H1 (cell line): ENCODE measurements around the gene RNF126. TPM values are rescaled to one million over a fixed set of nuclear protein-coding genes. Genes with fewer than 3 reads are reported as not detected.
"Not testable (repeated sequence)": the region's sequence is repeated elsewhere in the genome, so short reads cannot be mapped to it uniquely, and the experiment has no call there.

ENCODE experiments used
- CTCF ChIA-PET: fragments of 300-600 bp; sonication (Branson Sonifier 250); formaldehyde crosslinking; loops from one replicate; lab custom pipeline; 2021; ENCODE audit not compliant: partially characterized antibody; lab: Charles Lee
- POLR2A ChIA-PET: fragments of 300-600 bp; sonication (Branson Sonifier 250); formaldehyde crosslinking; loops from one replicate; lab custom pipeline; 2021; ENCODE audit warnings: inconsistent platforms; ENCODE audit not compliant: partially characterized antibody; lab: Charles Lee
- DNase-seq, 2 experiments: peaks; one replicate each; pipeline versions ENCODE4 v3.0.0 to v3.0.0-alpha.2; 2010 to 2022; ENCODE audit warnings: low spot score in 2 of 2, low read depth in 1 of 2, mixed read lengths in 1 of 2
- FAIRE-seq: peaks from 2 replicates; lab custom pipeline; 2011; peaks lifted over from hg19 to GRCh38; lab: Jason Lieb, UNC
- H2AFZ ChIP-seq: 2 replicates; pipeline ENCODE4 v1.8.1; 2012; ENCODE audit warnings: low read length, inconsistent platforms
- H2AK5ac ChIP-seq: 2 replicates; pipeline ENCODE4 v1.6.1; 2013; ENCODE audit warnings: low read depth, low read length
- H2BK120ac ChIP-seq: replicated peaks from 2 replicates; pipeline ENCODE3; 2013; ENCODE audit warnings: low read depth, low read length, inconsistent platforms
- H2BK12ac ChIP-seq: 2 replicates; pipeline ENCODE4 v1.6.1; 2013; ENCODE audit warnings: low read depth, low read length
- H2BK15ac ChIP-seq: 2 replicates; pipeline ENCODE4 v1.6.1; 2013; ENCODE audit warnings: low read length
- H2BK20ac ChIP-seq: 2 replicates; pipeline ENCODE4 v1.6.1; 2013; ENCODE audit warnings: low read length
- H2BK5ac ChIP-seq: 2 replicates; pipeline ENCODE4 v1.6.1; 2013; ENCODE audit warnings: low read depth, low read length
- H3K14ac ChIP-seq: 2 replicates; pipeline ENCODE4 v1.6.1; 2013; ENCODE audit warnings: inconsistent platforms; ENCODE audit not compliant: insufficient read length
- H3K18ac ChIP-seq: 2 replicates; pipeline ENCODE4 v1.6.1; 2013; ENCODE audit warnings: low read length; ENCODE audit errors: extremely low read depth
- H3K23ac ChIP-seq: 2 replicates; pipeline ENCODE4 v1.6.1; 2013; ENCODE audit warnings: inconsistent platforms; ENCODE audit not compliant: insufficient read length
- H3K23me2 ChIP-seq: 2 replicates; pipeline ENCODE4 v1.6.1; 2013; ENCODE audit warnings: low read depth, low read length
- H3K27ac ChIP-seq: 2 replicates; pipeline ENCODE4 v1.6.1; 2011; ENCODE audit warnings: low read depth, low read length, inconsistent platforms
- H3K27me3 ChIP-seq, 4 experiments: replicated peaks in 1 of 4; 1 replicate in 1 of 4; 2 replicates in 3 of 4; pipeline versions ENCODE4 v1.6.1 to v1.8.1; 2011 to 2013; ENCODE audit warnings: low read length in 3 of 4, mild to moderate bottlenecking in 3 of 4, inconsistent platforms in 2 of 4, mixed read lengths in 2 of 4, moderate library complexity in 1 of 4; ENCODE audit not compliant: control insufficient read depth in 3 of 4, insufficient read depth in 3 of 4; ENCODE audit errors: extremely low read depth in 1 of 4
- H3K36me3 ChIP-seq, 4 experiments: 2 replicates each; pipeline versions ENCODE4 v1.6.1 to v1.8.1; 2011 to 2013; ENCODE audit warnings: mild to moderate bottlenecking in 4 of 4, low read length in 3 of 4, moderate library complexity in 2 of 4, control low read depth in 1 of 4, inconsistent platforms in 1 of 4; ENCODE audit not compliant: insufficient read depth in 4 of 4, control insufficient read depth in 2 of 4
- H3K4ac ChIP-seq: replicated peaks from 2 replicates; pipeline ENCODE3; 2013; ENCODE audit warnings: low read length, low read depth, mixed read lengths, inconsistent platforms; ENCODE audit not compliant: insufficient read length
- H3K4me1 ChIP-seq, 4 experiments: replicated peaks in 1 of 4; 1 replicate in 1 of 4; 2 replicates in 3 of 4; pipeline versions ENCODE4 v1.6.1 to v1.8.1; 2011 to 2013; ENCODE audit warnings: low read length in 3 of 4, inconsistent platforms in 2 of 4, mixed read lengths in 1 of 4; ENCODE audit not compliant: insufficient read depth in 4 of 4, control insufficient read depth in 3 of 4
- H3K4me2 ChIP-seq, 2 experiments: 2 replicates each; pipeline versions ENCODE4 v1.6.1 to v1.8.1; 2011 to 2013; ENCODE audit warnings: low read depth in 2 of 2, low read length in 2 of 2, control low read depth in 1 of 2, inconsistent platforms in 1 of 2, mild to moderate bottlenecking in 1 of 2; ENCODE audit not compliant: insufficient read depth in 1 of 2
- H3K4me3 ChIP-seq, 4 experiments: fragments of 200-600, 300-600 bp in 1 of 4; sonication (generic), shearing (Covaris generic), sonication (Bioruptor Twin) in 1 of 4; 2 replicates each; pipeline versions ENCODE4 v1.5.1 to v1.8.1; 2011 to 2016; ENCODE audit warnings: low read length in 4 of 4, low read depth in 3 of 4, control low read depth in 2 of 4, inconsistent platforms in 2 of 4, mild to moderate bottlenecking in 2 of 4, mixed read lengths in 1 of 4, moderate library complexity in 1 of 4; ENCODE audit not compliant: insufficient read depth in 2 of 4; ENCODE audit errors: extremely low read depth in 1 of 4
- H3K56ac ChIP-seq: replicated peaks from 2 replicates; pipeline ENCODE3; 2013; ENCODE audit warnings: low read depth, mild to moderate bottlenecking, mixed read lengths, low read length, inconsistent platforms; ENCODE audit not compliant: insufficient read length
- H3K79me1 ChIP-seq: 2 replicates; pipeline ENCODE4 v1.6.1; 2013; ENCODE audit warnings: low read depth, low read length, control low read depth
- H3K79me2 ChIP-seq, 2 experiments: 2 replicates each; pipeline versions ENCODE4 v1.6.1 to v1.8.1; 2012 to 2013; ENCODE audit warnings: low read length in 2 of 2, mild to moderate bottlenecking in 2 of 2, inconsistent platforms in 1 of 2; ENCODE audit not compliant: insufficient read depth in 2 of 2, control insufficient read depth in 1 of 2
- H3K9ac ChIP-seq, 4 experiments: replicated peaks in 1 of 4; 1 replicate in 1 of 4; 2 replicates in 3 of 4; pipeline versions ENCODE4 v1.6.1 to v1.8.1; 2011 to 2013; ENCODE audit warnings: low read depth in 3 of 4, low read length in 3 of 4, control low read depth in 2 of 4, mild to moderate bottlenecking in 2 of 4, moderate library complexity in 2 of 4, inconsistent platforms in 1 of 4; ENCODE audit errors: extremely low read depth in 1 of 4
- H3K9me3 ChIP-seq, 2 experiments: 2 replicates each; pipeline versions ENCODE4 v1.6.1 to v1.8.1; 2012 to 2013; ENCODE audit warnings: mild to moderate bottlenecking in 2 of 2, moderate library complexity in 2 of 2, control low read depth in 1 of 2, inconsistent platforms in 1 of 2, low read depth in 1 of 2, low read length in 1 of 2, mixed read lengths in 1 of 2; ENCODE audit not compliant: insufficient read depth in 2 of 2
- H4K20me1 ChIP-seq, 2 experiments: replicated peaks in 1 of 2; 2 replicates each; pipeline versions ENCODE3 to v1.8.1; 2011 to 2013; ENCODE audit warnings: inconsistent platforms in 2 of 2, low read length in 2 of 2, mild to moderate bottlenecking in 1 of 2; ENCODE audit not compliant: insufficient read depth in 2 of 2, control insufficient read depth in 1 of 2
- H4K5ac ChIP-seq: 2 replicates; pipeline ENCODE4 v1.6.1; 2013; ENCODE audit warnings: low read length, low read depth, mixed read lengths, inconsistent platforms; ENCODE audit not compliant: insufficient read length
- H4K8ac ChIP-seq: 2 replicates; pipeline ENCODE4 v1.8.0; 2013; ENCODE audit warnings: mild to moderate bottlenecking, moderate library complexity, low read length, inconsistent platforms; ENCODE audit not compliant: insufficient read depth; ENCODE audit errors: extremely low read depth
- H4K91ac ChIP-seq: replicated peaks from 2 replicates; pipeline ENCODE3; 2013; ENCODE audit warnings: low read length, mixed read lengths, inconsistent platforms; ENCODE audit not compliant: insufficient read length
- WGBS, 2 experiments: shearing (Covaris generic) in 1 of 2; methylation state at CpG; one replicate each; pipeline versions ENCODE4 v1.1.6 to v1.1.7; 2013 to 2015; ENCODE audit warnings: low lambda C conversion rate in 2 of 2, mixed read lengths in 2 of 2, inconsistent platforms in 1 of 2, low coverage in 1 of 2, missing lambda C conversion rate in 1 of 2; ENCODE audit not compliant: insufficient replicate concordance in 2 of 2, insufficient coverage in 1 of 2, insufficient read length in 1 of 2; ENCODE audit errors: extremely low coverage in 1 of 2, missing lambda C conversion rate in 1 of 2; 5-methylcytosine and 5-hydroxymethylcytosine counted together
- polyA plus RNA-seq, 7 experiments: library from polyadenylated mRNA; depleted of rRNA in 3 of 7; stranded (reverse) in 5 of 7; unstranded in 2 of 7; fragments of >200 nt in 5 of 7; fragments of 200-250 nt in 2 of 7; gene quantifications; 1 replicate in 5 of 7; 2 replicates in 1 of 7; 4 replicates in 1 of 7; pipeline versions ENCODE4 v1.2.1 to v1.2.3, GENCODE V29; 2011 to 2013; ENCODE audit warnings: missing spikeins in 2 of 7, mixed read lengths in 2 of 7
- total RNA-seq: library from RNA; stranded (reverse); fragmentation: NEBNext Ultra II Directional; extraction: Animal tissue kit (Norgen Biotek cat#: 25700); gene quantifications from 2 replicates; pipeline ENCODE4 v1.2.1, GENCODE V29; 2021

RNF126 gene
- total and polyA plus RNA-seq, 2 of the 8 experiments (the other 6 are each of a cell fraction or from before 2014, with no cell fraction given): 21.8 to 68.0 TPM

DNA sequence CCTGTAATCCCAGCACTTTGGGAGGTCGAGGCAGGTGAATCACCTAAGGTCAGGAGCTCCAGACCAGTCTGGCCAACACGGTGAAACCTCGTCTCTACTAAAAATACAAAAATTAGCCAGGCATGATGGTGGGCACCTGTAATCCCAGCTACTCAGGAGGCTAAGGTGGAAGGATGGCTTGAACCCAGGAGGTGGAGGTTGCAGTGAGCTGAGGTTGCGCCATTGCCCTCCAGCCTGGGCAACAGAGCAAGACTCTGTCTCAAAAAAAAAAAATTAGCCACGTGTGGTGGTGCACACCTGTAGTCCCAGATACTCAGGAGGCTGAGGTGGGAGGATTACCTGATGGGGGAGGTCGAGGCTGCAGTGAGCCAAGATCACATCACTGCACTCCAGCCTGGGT is 39.8 kb upstream of the RNF126 start:
- Histone ChIP-seq H3K4me2 (peak overlapping the region; percentile 1 to 59; a peak in 2 of 4 replicates), H3K4me3 (peak overlapping the region in 1 of 4 experiments; percentile 45; a peak in 1 of 8 replicates), H2BK12ac (peak overlapping the region; percentile 23; the same call in 1 of the 2 replicates), H2BK5ac (0 out of 2 replicates have a peak overlapping the region, but pooled peaks have one; percentile 75)
- not testable (repeated sequence) for H4K8ac ChIP-seq, H4K20me1 ChIP-seq, H3K79me1 ChIP-seq, H2AK5ac ChIP-seq, H3K23ac ChIP-seq, H3K56ac ChIP-seq, H2BK120ac ChIP-seq, H3K27ac ChIP-seq, H3K79me2 ChIP-seq, DNase-seq, H2BK20ac ChIP-seq, H3K4me1 ChIP-seq, H3K9me3 ChIP-seq, H3K23me2 ChIP-seq, FAIRE-seq, H3K36me3 ChIP-seq, H3K18ac ChIP-seq, H2AFZ ChIP-seq, H4K5ac ChIP-seq, H3K27me3 ChIP-seq, H2BK15ac ChIP-seq, H3K14ac ChIP-seq, H3K4ac ChIP-seq, H4K91ac ChIP-seq, H3K9ac ChIP-seq
- 91% methylated on average over 4 of the region's 6 CpGs; no CpG with 5 or more reads in 1 of the 2 experiments for WGBS, 2 experiments
- ChIA-PET POLR2A (interaction anchor here (1.2 kb wide), 1 partner anchor 12 kb away, joined by 5 read pairs; no protein-coding TSS in a partner anchor), CTCF (interaction anchor here (1.1 to 3.7 kb wide), 7 partner anchors 23 to 192 kb away, joined by 3 to 15 read pairs (median 4); partner anchors contain the start of gene FSTL3)
